ENCODE measurements around the gene ZNF652.

GRCh38 chr17:49285716-49286115, 76.3 kb downstream of the ZNF652 start:
- TF ChIP-seq CTCF (IDR thresholded peaks at IDR 0.05), result no peak
- TF ChIP-seq EP300 (IDR thresholded peaks at IDR 0.05), result no peak
- TF ChIP-seq POLR2A (IDR thresholded peaks at IDR 0.05), result no peak
- TF ChIP-seq POLR2AphosphoS5 (IDR thresholded peaks at IDR 0.05), result no peak
